ENCODE data around the gene IFIT3.
"Not testable (repeated sequence)": the region's sequence is repeated elsewhere in the genome, so short reads cannot be mapped to it uniquely, and the experiment has no call there.

Gene IFIT3

DNA sequence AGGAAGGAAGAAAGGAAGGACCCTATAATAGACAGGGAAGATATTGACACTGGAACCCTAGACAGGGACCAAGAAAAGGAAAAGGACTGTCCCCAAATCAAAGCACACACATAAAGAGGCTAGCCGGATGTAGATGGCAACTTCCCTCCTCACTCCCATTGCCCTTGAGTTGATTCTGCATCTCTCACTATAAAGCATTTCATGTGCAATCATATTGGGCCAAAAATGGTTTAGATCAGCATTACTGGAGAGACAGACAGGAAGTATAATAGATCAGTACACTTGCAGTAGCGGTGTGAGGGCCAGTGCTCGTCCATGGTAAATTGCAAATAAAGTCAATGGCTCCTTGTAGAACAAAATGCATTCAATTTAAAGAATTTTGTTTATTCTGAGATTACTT, 8.4 kb downstream of the IFIT3 start:
- no peak for DNase-seq

DNA sequence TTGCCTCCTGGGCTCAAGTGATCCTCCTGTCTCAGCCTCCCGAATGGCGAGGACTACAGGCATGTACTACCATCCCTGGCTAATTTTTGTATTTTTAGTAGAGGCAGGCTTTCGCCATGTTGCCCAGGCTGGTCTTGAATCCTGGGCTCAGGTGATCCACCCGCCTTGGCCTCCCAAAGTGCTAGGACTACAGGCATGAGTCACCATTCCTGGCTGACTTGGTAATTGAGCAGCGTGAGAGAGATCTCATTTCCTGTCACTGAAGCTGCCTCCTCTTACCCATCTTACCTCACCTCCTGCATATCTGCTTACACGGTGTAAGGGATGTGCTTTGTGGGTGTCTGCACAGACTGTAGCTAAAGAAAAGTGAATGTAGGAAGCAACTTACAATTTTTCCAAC, 9.7 kb downstream of the IFIT3 start:
- peak; percentile 50 for DNase-seq

DNA sequence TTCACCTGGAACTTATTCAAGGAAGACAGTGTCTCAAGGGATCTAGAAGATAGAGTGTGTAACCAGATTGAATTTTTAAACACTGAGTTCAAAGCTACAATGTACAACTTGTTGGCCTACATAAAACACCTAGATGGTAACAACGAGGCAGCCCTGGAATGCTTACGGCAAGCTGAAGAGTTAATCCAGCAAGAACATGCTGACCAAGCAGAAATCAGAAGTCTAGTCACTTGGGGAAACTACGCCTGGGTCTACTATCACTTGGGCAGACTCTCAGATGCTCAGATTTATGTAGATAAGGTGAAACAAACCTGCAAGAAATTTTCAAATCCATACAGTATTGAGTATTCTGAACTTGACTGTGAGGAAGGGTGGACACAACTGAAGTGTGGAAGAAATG, 10.9 kb downstream of the IFIT3 start:
- DNase-seq: no peak

DNA sequence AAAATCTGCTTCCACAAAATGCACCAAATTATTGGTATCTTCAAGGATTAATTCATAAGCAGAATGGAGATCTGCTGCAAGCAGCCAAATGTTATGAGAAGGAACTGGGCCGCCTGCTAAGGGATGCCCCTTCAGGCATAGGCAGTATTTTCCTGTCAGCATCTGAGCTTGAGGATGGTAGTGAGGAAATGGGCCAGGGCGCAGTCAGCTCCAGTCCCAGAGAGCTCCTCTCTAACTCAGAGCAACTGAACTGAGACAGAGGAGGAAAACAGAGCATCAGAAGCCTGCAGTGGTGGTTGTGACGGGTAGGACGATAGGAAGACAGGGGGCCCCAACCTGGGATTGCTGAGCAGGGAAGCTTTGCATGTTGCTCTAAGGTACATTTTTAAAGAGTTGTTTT, 12.1 kb downstream of the IFIT3 start:
- no peak for DNase-seq

DNA sequence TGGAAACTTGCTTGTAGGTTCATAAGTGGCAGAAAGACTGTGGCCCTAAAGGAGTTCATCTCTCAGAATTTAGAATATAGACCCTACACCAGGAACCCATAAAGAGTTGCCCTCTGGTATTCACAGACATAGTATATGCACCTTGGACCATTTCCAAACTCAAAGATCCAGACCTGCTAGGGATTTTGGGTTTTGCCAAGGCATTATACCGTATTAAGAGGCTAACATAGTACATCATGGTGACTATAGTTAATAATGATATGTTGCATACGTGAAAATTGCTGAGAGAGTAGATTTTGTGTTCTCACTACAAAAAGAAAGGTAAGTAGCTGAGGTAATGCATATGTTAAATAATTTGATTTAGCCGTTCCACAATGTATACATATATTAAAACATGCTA, 13.9 kb downstream of the IFIT3 start:
- DNase-seq: no peak

DNA sequence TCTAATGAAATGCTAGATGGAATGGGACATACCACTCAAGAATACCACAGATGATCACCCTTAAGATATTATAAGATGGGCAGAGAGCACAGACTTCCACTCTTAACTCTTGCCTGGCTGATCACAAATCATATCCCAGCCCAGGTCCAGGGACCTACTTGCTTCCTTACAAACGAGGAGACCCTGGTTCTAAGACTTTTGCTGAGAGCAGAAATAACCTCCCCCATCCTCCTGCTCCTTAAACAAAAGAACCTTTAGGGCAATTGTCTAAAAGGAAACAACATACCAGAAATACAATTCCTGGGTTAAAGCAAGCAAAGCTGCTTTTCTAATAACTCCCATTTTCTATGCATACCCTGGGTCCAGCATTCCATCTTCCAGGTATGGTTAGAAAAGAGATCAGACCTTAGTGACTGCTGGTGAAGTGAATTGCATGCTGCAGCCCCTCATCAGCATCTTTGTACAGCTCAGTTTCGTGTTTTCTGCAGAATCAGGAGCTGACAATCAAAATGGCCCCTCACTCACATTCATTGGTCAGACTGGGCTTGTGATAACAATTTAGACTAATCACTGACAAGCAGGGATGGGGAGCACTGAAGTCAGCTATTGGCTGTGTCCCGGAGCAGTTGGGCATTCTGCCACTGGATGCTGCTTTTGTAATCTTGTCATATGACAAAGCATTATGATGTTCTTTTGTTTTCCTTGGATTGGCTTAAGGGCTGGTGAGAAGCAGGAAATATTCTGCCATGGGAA, 14.6 kb downstream of the IFIT3 start:
- no peak for DNase-seq

DNA sequence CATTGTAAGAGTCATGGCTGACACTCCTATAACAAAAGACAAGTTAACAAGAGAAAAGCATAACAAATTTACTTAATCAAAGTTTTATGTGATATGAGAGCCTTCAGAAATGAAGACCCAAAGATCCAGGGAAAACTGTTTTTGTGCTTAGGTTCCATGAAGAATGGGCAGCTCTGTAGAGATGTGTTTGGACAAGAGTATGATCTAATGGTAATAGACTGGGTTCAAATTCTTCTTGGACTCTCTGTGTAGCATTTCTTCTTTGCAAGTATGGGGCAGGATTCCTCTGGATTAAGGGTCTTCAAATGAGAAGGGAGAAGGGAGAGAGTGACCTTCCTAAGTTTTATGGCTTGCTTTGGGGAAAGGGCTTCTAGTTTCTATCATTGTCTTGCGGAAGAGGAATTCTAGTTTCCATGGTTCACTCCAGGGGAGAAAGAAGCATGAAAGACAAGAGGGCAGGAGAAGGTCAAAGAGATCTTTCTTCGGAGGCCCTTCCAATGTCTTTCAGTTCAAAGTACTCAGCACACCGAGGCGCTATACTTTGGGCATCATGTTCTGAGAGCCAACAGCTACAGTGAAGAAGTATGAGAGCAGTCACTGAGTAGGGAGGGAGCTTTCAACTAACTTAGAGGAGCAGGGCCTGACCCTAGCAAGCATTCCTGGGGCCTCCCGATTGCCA, 15.4 kb downstream of the IFIT3 start:
- DNase-seq: no peak

DNA sequence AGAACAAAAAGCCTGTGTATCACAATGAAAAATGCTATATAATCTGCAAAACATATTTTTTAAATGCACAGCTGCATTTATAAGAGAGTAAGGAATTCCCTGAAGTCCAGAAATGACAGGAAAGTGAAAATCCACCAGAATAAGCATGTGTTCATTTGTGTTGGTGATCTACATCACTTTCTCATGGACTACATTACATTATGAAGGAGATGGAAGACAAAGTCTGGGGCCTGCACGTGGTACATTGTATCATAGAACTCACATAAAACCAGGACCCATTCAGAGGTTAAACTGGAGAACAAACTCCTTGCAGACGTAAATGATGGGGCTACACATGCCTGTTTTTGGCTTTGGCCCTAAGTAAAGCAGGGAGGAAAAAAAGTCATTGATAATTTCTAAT, 16.4 kb downstream of the IFIT3 start:
- no peak for DNase-seq

DNA sequence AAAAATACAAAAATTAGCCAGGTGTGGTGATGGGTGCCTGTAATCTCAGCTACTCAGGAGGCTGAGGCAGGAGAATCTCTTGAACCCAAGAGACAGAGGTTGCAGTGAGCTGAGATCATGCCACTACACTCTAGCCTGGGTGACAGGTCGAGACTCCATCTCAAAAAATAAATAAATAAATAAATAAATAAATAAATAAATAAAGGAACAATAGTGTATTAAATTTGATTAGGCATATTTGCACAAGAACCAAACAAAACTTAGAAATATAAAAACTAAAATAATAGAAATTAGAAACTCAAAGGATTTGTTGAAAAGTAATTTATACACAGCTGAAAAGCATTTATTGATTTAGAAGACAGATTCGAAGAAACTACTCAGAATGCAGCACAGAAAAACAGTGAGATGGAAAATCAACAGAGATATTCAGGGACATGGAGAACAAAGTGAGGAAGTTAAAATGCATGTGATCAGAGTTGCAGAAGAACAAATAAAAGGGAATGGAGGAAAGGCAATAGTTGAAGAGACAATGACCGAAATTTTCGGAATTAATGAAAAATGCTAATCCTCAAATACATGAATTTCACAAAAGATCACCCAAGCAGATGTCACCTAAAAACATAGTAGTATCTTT, 17.7 kb downstream of the IFIT3 start:
- no peak for DNase-seq

DNA sequence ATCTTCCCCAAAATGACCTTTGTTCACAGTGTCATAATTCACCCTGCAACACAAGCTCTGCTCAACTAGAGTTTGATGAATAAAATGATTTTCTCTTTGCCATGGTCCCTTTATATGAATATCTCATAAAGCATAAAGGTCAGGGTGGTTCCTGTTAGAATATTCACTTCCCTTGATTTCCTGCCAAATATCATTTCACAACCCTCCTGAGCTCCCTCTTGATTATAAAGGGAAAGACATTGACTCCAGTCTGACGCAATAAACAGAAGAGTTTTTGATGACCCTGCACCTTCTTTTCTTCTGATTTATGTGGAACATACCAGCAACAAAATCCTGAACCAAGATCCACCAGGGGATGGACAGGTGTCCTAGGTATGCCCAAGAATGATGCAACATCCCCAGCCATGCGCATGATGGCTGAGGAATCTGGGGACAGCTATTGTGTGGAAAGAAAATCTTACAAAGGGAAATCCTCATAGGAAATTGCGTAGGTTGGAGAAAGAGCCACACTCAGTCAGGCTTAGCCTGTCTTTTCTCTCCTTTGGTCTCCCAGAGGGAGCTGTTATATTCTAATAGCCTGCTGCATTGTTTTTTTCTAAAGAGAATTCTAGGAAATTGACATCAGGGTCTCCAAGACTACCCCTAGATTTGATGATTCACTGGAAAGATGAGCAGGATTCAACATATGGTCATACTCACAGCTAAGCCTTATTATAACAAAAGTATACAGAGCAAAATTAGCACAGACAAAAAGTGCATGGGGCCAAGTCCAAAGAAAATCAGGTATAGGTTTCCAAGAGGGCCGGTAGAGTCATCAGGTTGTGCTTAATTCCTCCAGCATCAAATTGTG, 18.8 kb downstream of the IFIT3 start:
- DNase-seq: no peak

DNA sequence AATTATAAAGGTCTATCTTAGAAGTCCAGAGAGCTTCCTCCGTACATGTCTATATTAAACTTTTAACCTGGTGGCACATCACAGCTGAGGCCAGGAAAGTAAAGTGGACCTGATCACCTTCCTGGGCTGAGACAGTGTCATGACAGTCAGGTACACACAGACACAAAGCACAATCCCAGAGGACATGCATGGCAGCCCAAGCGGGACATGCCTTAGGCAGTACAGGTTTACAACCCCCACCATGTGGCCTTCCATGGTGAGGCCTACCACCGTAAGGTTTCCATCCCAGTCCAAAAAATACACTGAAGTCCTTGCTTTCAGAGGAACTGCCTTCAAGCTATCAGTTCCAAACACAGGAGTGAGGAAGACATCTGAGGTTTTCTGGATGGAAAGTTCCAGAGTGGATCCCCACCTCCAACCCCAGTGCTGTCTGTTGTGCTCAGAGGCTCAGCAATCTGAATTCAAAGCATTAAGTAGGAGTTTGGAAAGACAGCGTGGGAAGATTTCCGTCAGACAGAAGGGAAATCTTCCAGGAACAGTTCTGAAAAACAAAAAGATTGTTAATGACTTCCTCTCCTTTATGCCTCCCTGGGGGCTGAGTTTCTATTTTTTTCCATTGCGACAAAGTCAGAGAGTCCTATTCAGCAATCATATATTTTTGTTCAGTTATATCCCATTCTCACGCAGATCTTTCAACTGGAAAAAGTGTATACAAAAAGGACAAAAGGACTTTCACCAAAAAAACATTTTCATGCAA, 20.1 kb downstream of the IFIT3 start:
- no peak for DNase-seq

DNA sequence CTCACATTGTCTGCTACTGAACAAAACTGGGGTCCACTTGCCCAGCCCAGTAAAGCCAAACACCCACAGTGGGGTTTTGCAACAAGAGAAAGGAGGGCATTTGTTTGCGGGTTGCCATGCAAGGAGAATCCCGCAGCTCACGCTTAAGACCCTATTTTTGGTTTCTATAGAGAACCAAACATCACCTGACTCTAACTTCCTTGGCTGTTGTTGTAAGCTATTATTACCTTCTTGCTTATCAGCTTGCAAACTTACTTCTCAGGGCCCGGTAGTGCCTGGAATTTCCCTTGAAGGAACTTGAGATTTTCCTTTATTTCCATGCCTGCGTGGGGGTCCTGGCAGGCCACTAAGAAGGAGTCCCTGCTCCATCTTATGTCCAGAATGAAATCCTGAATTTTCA, 20.7 kb downstream of the IFIT3 start:
- no peak for DNase-seq

DNA sequence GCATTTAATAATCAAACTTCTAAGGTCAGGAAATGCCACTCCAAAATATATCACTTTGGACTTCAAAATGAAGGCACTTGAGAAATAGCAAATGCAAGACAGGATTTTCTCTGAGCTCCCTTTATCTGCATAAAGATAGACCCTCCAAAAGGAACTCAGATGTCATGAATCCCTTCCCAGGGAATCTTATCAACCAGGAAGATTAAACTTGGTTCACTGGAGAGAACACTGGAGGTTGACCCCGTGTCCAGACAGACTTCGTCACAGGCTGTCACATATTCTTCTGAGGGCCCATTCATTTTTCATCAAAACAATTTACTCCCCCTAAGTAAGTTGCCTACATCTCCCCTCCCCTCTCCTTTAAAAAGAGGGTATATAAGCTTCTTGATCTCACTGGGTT, 21.2 kb downstream of the IFIT3 start:
- DNase-seq: no peak

DNA sequence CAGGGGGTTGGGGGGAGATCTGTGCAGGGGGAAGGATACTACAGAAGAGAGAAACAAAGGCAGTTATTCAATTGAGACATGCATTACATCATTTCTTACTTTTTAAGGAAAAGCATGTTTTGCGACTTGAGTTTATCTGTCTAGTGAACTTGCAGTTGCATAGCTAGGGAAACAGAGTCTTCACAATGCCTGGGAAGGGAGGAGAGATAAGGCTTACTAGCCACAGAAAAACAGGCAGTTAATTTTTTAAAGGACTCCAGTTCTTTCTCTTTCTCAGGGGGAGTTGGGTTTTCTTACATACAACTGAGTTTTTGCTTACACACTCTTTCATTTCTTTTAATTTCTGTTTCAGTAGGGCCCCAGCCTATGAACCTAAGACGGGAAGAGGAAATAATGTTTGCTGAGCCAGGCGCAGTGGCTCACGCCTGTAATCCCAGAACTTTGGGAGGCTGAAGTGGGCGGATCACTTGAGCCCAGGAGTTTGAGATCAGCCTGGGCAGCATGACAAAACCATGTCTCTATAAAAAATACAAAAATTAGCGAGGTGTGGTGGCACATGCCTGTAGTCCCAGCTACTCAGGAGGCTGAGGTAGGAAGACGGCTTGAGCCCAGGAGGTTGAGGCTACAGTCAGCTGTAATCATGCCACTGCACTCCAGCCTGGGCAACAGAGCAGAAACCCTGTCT, 23.0 kb downstream of the IFIT3 start:
- DNase-seq: not testable (repeated sequence)

DNA sequence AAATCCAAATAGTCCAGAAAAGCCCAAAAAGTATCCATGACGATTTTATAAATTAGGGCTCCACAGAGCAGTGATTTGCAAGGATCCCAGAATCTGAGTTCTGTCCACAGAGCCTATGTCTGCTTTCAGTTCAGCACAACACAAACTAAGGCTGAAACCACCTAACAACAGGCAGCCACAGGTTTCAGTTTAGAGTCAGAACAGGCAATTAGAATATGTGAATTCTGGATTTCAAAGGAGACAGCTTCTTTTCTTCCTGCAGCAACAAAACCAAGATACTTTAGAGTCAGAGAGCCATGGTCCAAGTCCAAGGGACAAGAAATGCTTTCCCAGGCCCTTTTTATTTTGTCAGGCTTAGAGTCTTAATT, 23.6 kb downstream of the IFIT3 start:
- DNase-seq: peak; percentile 14

DNA sequence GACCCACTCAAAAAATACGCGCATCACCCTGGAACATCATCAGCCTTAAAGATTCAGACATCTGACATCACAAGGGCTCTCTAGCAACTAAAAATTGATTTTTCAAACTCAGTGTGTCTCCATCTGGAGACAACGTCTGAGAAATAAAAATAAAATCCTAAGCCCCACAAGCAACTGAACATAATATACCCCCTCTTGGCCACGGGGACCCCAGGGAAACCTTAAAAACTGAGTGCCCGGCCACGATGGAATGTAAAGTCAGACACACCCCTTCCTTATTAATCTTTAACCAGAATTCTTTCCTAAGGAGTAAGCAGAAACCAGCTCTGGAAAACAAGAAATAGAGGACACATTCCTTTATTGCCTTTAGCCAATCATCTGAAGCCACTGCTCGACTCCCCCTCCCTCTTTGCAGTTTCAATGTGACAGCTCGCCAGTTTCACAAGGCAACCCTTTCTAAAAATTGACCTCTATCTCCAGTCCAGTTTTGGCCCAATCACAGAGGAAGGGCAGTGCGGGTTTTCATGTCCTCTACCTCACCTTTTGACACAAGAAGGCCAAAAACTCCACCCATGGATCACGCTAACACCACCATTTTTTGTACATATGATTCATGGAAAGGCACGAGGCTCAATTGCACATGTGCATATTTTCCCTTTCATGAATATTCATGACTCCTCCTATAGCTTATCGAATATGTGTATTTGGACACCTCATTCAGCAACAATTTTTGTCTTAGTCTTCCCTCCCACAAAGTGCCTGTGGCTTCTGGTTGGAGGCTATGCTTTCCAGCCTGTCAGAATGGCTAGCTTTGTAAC, 24.2 kb downstream of the IFIT3 start:
- DNase-seq: no peak

DNA sequence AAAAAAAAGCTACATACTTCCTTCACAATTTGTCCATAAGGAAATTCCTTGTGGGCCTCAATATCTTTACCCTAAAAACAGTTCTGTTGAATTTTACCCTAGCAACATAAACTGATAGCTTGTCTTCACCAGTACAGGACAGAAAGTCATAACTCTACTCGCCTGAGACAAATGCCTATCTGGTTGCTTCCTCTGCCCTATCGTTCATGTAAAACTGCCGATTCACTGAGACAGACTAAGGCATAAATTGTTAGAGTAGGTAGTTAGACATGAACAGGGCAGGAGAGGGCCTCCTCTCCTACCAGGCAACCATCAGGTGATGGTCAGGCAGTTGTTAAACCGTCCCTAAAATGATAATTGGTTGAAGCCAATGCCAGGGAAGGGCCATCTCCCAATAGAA, 25.0 kb downstream of the IFIT3 start:
- DNase-seq: no peak

DNA sequence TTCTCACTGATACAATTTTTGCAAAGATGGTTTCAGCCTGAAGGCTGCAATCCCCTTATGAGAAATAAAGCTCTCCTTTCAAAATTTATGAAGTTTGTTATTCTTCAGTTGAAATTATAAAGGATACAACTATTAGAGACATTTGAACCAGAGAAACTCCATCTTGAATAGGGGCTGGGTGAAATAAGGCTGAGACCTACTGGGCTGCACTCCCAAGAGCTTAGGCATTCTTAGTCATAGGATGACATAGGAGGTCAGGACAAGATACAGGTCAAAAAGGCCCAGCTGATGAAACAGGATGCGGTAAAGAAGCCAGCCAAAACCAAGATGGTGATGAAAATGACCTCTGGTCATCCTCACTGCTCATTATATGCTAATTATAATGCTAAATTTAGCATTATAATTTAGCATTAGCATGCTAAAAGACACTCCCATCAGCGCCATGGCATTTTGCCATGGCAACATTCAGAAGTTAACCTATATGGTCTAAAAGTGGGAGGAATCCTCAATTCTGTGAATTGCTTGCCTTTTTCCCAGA, 27.7 kb downstream of the IFIT3 start:
- DNase-seq: no peak

DNA sequence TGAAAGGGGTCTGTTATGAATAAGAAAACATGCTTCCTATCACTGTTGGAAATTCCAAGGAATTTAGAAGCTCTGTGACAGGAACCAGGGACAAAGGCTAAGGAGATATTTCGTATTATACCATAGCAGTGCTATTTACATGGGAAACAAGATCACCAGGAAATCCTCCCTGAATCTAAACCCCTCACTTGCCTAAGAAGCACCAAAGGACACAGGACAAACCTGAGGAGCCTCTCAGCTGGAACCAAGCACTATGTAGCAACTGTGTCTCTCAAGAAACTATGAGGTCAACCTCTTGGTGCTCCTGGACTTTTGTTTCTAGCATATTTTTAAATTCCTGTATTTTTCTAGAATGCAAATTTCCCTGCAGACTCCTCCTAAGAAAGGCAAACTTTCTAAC, 29.3 kb downstream of the IFIT3 start:
- DNase-seq: no peak

DNA sequence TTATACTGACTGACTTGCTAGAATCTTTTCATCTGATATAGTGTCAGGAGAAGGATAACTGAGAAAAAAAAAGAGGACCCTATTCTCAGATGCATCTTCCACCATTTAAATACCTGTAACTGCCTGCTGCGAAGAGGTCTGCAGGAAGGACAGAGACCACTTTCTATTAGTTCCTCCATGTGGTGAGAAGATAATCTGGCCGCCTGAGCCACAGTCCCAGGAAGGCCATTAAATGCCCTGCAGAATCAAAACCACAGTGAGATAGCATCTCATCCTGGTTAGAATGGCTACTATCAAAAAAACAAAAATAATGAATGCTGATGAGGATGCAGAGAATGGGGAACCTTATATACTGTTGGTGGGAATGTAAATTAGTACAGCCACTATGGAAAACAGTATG, 30.2 kb downstream of the IFIT3 start:
- no peak for DNase-seq

DNA sequence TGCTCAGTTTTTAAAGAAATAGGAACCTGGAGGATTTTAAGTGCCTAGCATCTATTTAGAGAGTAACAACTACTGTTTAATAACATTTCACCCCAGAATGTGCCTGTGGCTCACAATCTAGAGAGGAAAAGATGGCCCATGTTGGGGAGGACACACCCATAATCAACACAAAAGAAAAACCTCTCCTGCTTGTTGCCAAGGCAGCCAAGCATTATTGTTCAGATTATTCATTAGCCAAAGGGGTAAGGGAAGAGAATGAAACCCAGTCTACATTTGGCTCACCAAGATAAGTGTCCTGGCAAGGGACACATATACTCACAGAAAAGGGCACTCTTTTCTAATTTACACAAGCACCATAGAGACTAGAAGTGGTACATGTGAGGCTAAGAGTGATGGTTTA, 32.4 kb downstream of the IFIT3 start:
- DNase-seq: no peak

All from stimulated activated CD4-positive, alpha-beta T cell treated with anti-CD3 and anti-CD28 coated beads, Interleukin-4, amount 100 ng/mL, for 24 hours (primary cell).